ENCODE data around the gene MPPED2. TPM values are rescaled to one million over a fixed set of nuclear protein-coding genes. Genes with fewer than 3 reads are reported as not detected.

MPPED2 gene
- total RNA-seq, 1 experiment from 2014 or later: 4.7 TPM

DNA sequence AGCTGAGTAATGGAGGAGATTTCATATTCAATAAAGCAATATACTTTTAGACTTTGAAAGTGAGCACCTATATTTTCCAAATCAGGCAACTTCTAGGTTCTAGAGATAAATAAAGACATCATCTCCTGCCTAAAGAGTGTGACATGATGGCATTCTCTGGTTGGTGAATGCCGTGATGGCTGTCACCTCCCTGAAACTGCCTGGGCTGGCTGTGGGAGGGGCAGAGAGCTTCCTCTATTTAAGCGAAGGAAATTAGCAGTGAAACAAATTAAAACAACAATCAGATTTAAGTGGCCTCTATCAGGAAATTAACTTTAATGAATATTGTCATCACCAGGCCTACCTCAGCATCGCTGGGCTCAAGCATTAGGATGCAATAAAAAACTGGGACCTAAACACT, 149.4 kb downstream of the MPPED2 start:
- H3K27me3 Mint-ChIP-seq (ENCODE audit: low read depth): no peaks in the 10 kb centered on the region; the same call in 1 of the 2 replicates
- H3K4me1 ChIP-seq (ENCODE audit: insufficient read depth, low read length): no peaks in the 10 kb centered on the region
- H3T11ph ChIP-seq (ENCODE audit: low read length): no peak overlapping the region
- no peak overlapping the region for H3K9ac ChIP-seq (ENCODE audit: extremely low read depth, insufficient read length, low read length)
- TF ChIP-seq, protein P1, sequence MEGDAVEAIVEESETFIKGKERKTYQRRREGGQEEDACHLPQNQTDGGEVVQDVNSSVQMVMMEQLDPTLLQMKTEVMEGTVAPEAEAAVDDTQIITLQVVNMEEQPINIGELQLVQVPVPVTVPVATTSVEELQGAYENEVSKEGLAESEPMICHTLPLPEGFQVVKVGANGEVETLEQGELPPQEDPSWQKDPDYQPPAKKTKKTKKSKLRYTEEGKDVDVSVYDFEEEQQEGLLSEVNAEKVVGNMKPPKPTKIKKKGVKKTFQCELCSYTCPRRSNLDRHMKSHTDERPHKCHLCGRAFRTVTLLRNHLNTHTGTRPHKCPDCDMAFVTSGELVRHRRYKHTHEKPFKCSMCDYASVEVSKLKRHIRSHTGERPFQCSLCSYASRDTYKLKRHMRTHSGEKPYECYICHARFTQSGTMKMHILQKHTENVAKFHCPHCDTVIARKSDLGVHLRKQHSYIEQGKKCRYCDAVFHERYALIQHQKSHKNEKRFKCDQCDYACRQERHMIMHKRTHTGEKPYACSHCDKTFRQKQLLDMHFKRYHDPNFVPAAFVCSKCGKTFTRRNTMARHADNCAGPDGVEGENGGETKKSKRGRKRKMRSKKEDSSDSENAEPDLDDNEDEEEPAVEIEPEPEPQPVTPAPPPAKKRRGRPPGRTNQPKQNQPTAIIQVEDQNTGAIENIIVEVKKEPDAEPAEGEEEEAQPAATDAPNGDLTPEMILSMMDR (conservative IDR thresholded peaks at IDR 0.05): no peak
- H2AK5ac ChIP-seq (ENCODE audit: insufficient read length, low read length): no peak overlapping the region
- no peaks in the 10 kb centered on the region; a peak in 1 of 7 replicates for H3K36me3 Mint-ChIP-seq (ENCODE audit: insufficient read depth in 1 of 3, low read depth in 3 of 3)
- H4K91ac ChIP-seq (ENCODE audit: insufficient read length, low read depth, low read length): no peak overlapping the region
- no peak overlapping the region for H2BK120ac ChIP-seq (ENCODE audit: low read depth, low read length, poor library complexity, severe bottlenecking)
- no peak overlapping the region for H3K4me2 ChIP-seq (ENCODE audit: insufficient read depth, insufficient read length, low read length)
- no peak overlapping the region for H4K5ac ChIP-seq (ENCODE audit: insufficient read length, low read depth, low read length)
- no peak overlapping the region for H3K56ac ChIP-seq (ENCODE audit: insufficient read length, low read depth, low read length)
- no CpG with 5 or more reads among the region's 3 CpGs for WGBS (ENCODE audit: extremely low coverage, insufficient read length, low lambda C conversion rate)
- H3K27ac ChIP-seq (ENCODE audit: insufficient read length, low read depth, low read length): no peak overlapping the region
- H3K9me3 Mint-ChIP-seq: no peaks in the 10 kb centered on the region
- no peaks in the 10 kb centered on the region for H3K4me1 Mint-ChIP-seq
- H2BK15ac ChIP-seq (ENCODE audit: low read depth, low read length): no peak overlapping the region
- no peak overlapping the region for H3K4ac ChIP-seq (ENCODE audit: low read depth, low read length)
- H4K8ac ChIP-seq (replicated peaks; ENCODE audit: insufficient read length, low read depth, low read length): no peak overlapping the region
- DNase-seq: no peak
- no peaks in the 10 kb centered on the region for H4K20me1 ChIP-seq (ENCODE audit: control insufficient read depth, insufficient read depth, insufficient read length)
- H3K79me1 ChIP-seq (ENCODE audit: insufficient read depth, low read depth, low read length, poor library complexity, severe bottlenecking): no peaks in the 10 kb centered on the region
- H3K18ac ChIP-seq (ENCODE audit: insufficient read length, low read depth, low read length): no peak overlapping the region
- no peaks in the 10 kb centered on the region for H3K27me3 ChIP-seq (ENCODE audit: insufficient read depth, low read length)
- no peaks in the 10 kb centered on the region for H3K9me3 ChIP-seq (ENCODE audit: control insufficient read depth, low read depth, low read length)
- H3K79me2 ChIP-seq (ENCODE audit: insufficient read depth, low read length): no peaks in the 10 kb centered on the region
- no peak overlapping the region for H2BK12ac ChIP-seq (ENCODE audit: insufficient read length, low read depth, low read length)
- no peak overlapping the region for H3K27ac Mint-ChIP-seq
- no peak overlapping the region for H3K23ac ChIP-seq (ENCODE audit: insufficient read length, low read depth, low read length)
- no peak overlapping the region for H3K4me3 Mint-ChIP-seq
- H3K23me2 ChIP-seq (ENCODE audit: insufficient read length, low read depth, low read length, poor library complexity, severe bottlenecking): no peaks in the 10 kb centered on the region
- H2AFZ ChIP-seq (ENCODE audit: low read length): no peak overlapping the region
- H2BK5ac ChIP-seq (ENCODE audit: insufficient read length, low read length): no peak overlapping the region
- no peak overlapping the region for H2BK20ac ChIP-seq (ENCODE audit: low read depth, low read length, poor library complexity, severe bottlenecking)
- no peak overlapping the region for H3K14ac ChIP-seq (ENCODE audit: insufficient read depth, low read length)

All from H9 (cell line).